Coronary artery (tissue), 2 donors: ENCODE measurements around the gene OR9Q1.

Experiments used
- DNase-seq: peaks from one replicate; pipeline ENCODE4 v3.0.0-alpha.2; 2017; ENCODE audit warnings: low spot score
- H3K27ac ChIP-seq, 2 donors: fragments of 200-600 bp; sonication (generic); one replicate each; pipeline ENCODE4 v1.5.1; 2016 to 2019
- H3K4me3 ChIP-seq: fragments of 200-600 bp; sonication (generic); 2 replicates; pipeline ENCODE4 v1.5.1; 2016; ENCODE audit warnings: mild to moderate bottlenecking, moderate library complexity
- CTCF ChIP-seq: fragments of 200-600 bp; sonication (generic); IDR thresholded peaks from one replicate; pipeline ENCODE4 v1.5.1; 2019; ENCODE audit warnings: antibody characterized with exemption

Gene OR9Q1

GRCh38 chr11:58227956-58228615, 204.4 kb downstream of the OR9Q1 start:
- H3K4me3 ChIP-seq = no peak overlapping the region
- no peak for DNase-seq
- no peak overlapping the region for H3K27ac ChIP-seq
- no peak for TF ChIP-seq CTCF
